Ishikawa (cell line): ENCODE measurements around the gene CFAP298.

Experiments
- CEBPB ChIP-seq: IDR thresholded peaks from 2 replicates; pipeline ENCODE4 v1.6.1; 2012
- CREB1 ChIP-seq: IDR thresholded peaks from 2 replicates; pipeline ENCODE4 v1.6.1; 2012; ENCODE audit warnings: low read depth
- EGR1 ChIP-seq: IDR thresholded peaks from 2 replicates; pipeline ENCODE4 v1.6.1; 2012
- EP300 ChIP-seq: IDR thresholded peaks from 2 replicates; pipeline ENCODE4 v1.6.1; 2012; ENCODE audit warnings: borderline replicate concordance
- FOXM1 ChIP-seq: IDR thresholded peaks from 2 replicates; pipeline ENCODE4 v1.6.1; 2012; ENCODE audit warnings: low read depth, borderline replicate concordance
- MAX ChIP-seq: IDR thresholded peaks from 2 replicates; pipeline ENCODE4 v1.6.1; 2012
- NFIC ChIP-seq: IDR thresholded peaks from 2 replicates; pipeline ENCODE4 v1.6.1; 2012
- RAD21 ChIP-seq: IDR thresholded peaks from 2 replicates; pipeline ENCODE4 v1.6.1; 2012; ENCODE audit warnings: low read depth
- TAF1 ChIP-seq: IDR thresholded peaks from 2 replicates; pipeline ENCODE4 v1.6.1; 2012; ENCODE audit warnings: low read depth, mild to moderate bottlenecking
- TCF12 ChIP-seq: IDR thresholded peaks from 2 replicates; pipeline ENCODE4 v1.6.1; 2012; ENCODE audit warnings: low read depth
- TEAD4 ChIP-seq: IDR thresholded peaks from 2 replicates; pipeline ENCODE4 v1.6.1; 2012
- YY1 ChIP-seq: IDR thresholded peaks from 2 replicates; pipeline ENCODE4 v1.6.1; 2012; ENCODE audit warnings: low read depth
- ZBTB7A ChIP-seq: IDR thresholded peaks from 2 replicates; pipeline ENCODE4 v1.6.1; 2012; ENCODE audit warnings: low read depth
- TF ChIP-seq, protein P1 (sequence below): IDR thresholded peaks from 2 replicates; pipeline ENCODE4 v1.6.1; 2012; ENCODE audit warnings: low read depth, mild to moderate bottlenecking
- TF ChIP-seq, protein P2 (sequence below): IDR thresholded peaks from 2 replicates; pipeline ENCODE4 v1.6.1; 2012

The CFAP298 gene

GRCh38 chr21:32599091-32599490, 13.1 kb downstream of the CFAP298 start:
- TF ChIP-seq, protein P1, sequence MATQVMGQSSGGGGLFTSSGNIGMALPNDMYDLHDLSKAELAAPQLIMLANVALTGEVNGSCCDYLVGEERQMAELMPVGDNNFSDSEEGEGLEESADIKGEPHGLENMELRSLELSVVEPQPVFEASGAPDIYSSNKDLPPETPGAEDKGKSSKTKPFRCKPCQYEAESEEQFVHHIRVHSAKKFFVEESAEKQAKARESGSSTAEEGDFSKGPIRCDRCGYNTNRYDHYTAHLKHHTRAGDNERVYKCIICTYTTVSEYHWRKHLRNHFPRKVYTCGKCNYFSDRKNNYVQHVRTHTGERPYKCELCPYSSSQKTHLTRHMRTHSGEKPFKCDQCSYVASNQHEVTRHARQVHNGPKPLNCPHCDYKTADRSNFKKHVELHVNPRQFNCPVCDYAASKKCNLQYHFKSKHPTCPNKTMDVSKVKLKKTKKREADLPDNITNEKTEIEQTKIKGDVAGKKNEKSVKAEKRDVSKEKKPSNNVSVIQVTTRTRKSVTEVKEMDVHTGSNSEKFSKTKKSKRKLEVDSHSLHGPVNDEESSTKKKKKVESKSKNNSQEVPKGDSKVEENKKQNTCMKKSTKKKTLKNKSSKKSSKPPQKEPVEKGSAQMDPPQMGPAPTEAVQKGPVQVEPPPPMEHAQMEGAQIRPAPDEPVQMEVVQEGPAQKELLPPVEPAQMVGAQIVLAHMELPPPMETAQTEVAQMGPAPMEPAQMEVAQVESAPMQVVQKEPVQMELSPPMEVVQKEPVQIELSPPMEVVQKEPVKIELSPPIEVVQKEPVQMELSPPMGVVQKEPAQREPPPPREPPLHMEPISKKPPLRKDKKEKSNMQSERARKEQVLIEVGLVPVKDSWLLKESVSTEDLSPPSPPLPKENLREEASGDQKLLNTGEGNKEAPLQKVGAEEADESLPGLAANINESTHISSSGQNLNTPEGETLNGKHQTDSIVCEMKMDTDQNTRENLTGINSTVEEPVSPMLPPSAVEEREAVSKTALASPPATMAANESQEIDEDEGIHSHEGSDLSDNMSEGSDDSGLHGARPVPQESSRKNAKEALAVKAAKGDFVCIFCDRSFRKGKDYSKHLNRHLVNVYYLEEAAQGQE: no peak
- TF ChIP-seq RAD21 (no peak), MAX (no peak), NFIC (no peak), CEBPB (no peak), ZBTB7A (no peak), TAF1 (no peak), TCF12 (no peak), EGR1 (no peak), TEAD4 (no peak), YY1 (no peak), CREB1 (no peak), FOXM1 (no peak), EP300 (no peak)
- TF ChIP-seq, protein P2, sequence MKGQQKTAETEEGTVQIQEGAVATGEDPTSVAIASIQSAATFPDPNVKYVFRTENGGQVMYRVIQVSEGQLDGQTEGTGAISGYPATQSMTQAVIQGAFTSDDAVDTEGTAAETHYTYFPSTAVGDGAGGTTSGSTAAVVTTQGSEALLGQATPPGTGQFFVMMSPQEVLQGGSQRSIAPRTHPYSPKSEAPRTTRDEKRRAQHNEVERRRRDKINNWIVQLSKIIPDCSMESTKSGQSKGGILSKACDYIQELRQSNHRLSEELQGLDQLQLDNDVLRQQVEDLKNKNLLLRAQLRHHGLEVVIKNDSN: no peak

DNA sequence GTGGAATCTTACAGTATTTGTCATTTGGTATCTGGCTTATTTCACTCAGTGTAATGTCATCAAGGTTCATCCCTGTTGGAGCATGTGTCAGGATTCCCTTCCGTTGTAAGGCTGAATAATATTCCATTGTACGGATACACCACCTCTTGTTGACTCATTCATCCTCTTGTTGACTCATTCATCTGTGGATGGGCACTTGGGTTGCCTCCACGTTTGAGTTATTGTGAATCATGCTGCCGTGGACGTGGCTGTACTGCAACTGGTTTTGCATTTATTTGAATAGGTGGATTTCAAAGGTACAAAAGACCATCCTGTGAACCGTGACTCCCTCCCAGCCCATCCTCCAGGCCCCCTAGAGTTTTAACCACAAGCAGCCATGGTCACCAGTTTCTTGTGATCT, 15.0 kb downstream of the CFAP298 start:
- TF ChIP-seq EP300: no peak
- TF ChIP-seq MAX: no peak
- TF ChIP-seq CEBPB: no peak
- TF ChIP-seq FOXM1: no peak
- no peak for TF ChIP-seq TEAD4
- TF ChIP-seq EGR1: no peak
- no peak for TF ChIP-seq TCF12
- no peak for TF ChIP-seq CREB1
- TF ChIP-seq ZBTB7A: no peak
- TF ChIP-seq RAD21: no peak
- TF ChIP-seq, protein P1: no peak
- TF ChIP-seq, protein P2: no peak
- no peak for TF ChIP-seq NFIC

- TF ChIP-seq, protein P2: no peak
- TF ChIP-seq EGR1 (no peak), CEBPB (no peak), FOXM1 (no peak), TCF12 (no peak), EP300 (no peak)
Observed at GRCh38 chr21:32595431-32595830, 16.7 kb downstream of the CFAP298 start.

DNA sequence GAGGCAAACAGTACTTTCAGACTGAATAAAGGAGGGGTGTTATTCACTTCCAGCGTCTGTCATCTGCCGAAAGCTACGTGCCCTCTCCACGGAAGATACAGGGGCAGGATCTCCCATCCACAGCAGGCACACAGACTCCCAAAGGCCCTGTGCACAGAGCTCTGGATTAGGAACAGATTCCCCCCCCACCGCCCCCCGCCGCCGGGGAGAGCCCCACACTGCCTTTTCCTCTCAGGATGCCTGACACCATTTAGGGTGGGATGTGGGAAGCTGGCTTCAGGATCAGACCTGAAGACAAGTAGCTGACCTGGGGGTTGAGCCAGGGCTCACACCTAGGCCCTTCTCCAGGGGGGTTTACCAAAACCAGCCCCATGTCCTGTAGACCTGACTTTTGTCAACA, 18.5 kb downstream of the CFAP298 start:
- no peak for TF ChIP-seq CEBPB
- no peak for TF ChIP-seq NFIC
- TF ChIP-seq, protein P2: no peak
- no peak for TF ChIP-seq EP300
- TF ChIP-seq, protein P1: no peak
- no peak for TF ChIP-seq EGR1
- no peak for TF ChIP-seq TCF12
- TF ChIP-seq ZBTB7A: no peak
- TF ChIP-seq TAF1: no peak
- TF ChIP-seq MAX: no peak
- TF ChIP-seq YY1: no peak
- TF ChIP-seq TEAD4: no peak
- no peak for TF ChIP-seq FOXM1
- TF ChIP-seq CREB1: no peak
- no peak for TF ChIP-seq RAD21
